ENCODE results near the gene MID2. TPM values are rescaled to one million over a fixed set of nuclear protein-coding genes. Genes with fewer than 3 reads are reported as not detected.

MID2 gene
- total and polyA plus RNA-seq, 2 donors (not counting 1 experiment from before 2014, with no cell fraction given): 11.8 to 17.5 TPM

DNA sequence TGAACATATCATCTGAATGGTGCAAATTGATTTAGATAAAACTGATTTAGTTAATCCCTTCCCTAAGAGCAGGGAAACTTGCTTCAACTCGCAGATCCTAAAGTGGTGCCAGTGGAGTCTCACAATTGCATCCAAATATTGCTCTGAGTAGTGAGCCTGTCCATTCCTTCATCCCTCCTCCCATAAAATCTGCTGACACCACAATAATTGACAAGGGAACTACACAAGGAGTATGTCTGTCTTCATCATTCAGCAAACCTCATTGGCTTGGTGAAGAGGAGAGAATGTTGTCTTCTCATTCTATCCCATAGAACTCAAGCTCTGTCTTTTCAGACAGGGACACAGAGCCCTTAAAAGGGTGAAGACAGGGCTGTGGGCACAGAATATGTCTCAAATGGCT is 4.2 kb downstream of the MID2 start:
- Histone ChIP-seq H3K36me3 (ENCODE audit: control insufficient read depth, insufficient read depth, low read length) (no peaks in the 10 kb centered on the region), H3K9ac (ENCODE audit: insufficient read depth, low read length) (no peak overlapping the region), H4K20me1 (ENCODE audit: control insufficient read depth, extremely low read depth, insufficient read depth, low read length) (no peaks in the 10 kb centered on the region), H3K4me2 (ENCODE audit: extremely low read depth, insufficient read depth, low read length) (no peak overlapping the region), H3K4me1 (ENCODE audit: control insufficient read depth, extremely low read depth, insufficient read depth, low read length) (no peaks in the 10 kb centered on the region), H3K79me2 (ENCODE audit: control insufficient read depth, insufficient read depth, low read length) (no peaks in the 10 kb centered on the region), H2AFZ (ENCODE audit: low read length) (no peak overlapping the region), H3K9me3 (ENCODE audit: control insufficient read depth, insufficient read depth, low read depth, low read length) (no peaks in the 10 kb centered on the region), H3K27me3 (ENCODE audit: control insufficient read depth, insufficient read depth, low read length) (no peaks in the 10 kb centered on the region), H3K27ac (ENCODE audit: insufficient read depth, low read length) (no peak overlapping the region), H3K4me3 (replicated peaks in 1 of 4; ENCODE audit: control extremely low read depth in 1 of 4, insufficient read depth in 1 of 4, low read depth in 3 of 4, low read length in 4 of 4) (no peak overlapping the region)
- no peak for DNase-seq (ENCODE audit: low read depth in 2 of 2)
- TF ChIP-seq, protein P1, sequence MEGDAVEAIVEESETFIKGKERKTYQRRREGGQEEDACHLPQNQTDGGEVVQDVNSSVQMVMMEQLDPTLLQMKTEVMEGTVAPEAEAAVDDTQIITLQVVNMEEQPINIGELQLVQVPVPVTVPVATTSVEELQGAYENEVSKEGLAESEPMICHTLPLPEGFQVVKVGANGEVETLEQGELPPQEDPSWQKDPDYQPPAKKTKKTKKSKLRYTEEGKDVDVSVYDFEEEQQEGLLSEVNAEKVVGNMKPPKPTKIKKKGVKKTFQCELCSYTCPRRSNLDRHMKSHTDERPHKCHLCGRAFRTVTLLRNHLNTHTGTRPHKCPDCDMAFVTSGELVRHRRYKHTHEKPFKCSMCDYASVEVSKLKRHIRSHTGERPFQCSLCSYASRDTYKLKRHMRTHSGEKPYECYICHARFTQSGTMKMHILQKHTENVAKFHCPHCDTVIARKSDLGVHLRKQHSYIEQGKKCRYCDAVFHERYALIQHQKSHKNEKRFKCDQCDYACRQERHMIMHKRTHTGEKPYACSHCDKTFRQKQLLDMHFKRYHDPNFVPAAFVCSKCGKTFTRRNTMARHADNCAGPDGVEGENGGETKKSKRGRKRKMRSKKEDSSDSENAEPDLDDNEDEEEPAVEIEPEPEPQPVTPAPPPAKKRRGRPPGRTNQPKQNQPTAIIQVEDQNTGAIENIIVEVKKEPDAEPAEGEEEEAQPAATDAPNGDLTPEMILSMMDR (conservative IDR thresholded peaks at IDR 0.05 in 1 of 2, IDR thresholded peaks at IDR 0.05 in 1 of 2; ENCODE audit: low read depth in 1 of 2, low read length in 2 of 2): no peak
- TF ChIP-seq EZH2 (IDR thresholded peaks at IDR 0.05; ENCODE audit: low read length, missing control alignments): no peak

DNA sequence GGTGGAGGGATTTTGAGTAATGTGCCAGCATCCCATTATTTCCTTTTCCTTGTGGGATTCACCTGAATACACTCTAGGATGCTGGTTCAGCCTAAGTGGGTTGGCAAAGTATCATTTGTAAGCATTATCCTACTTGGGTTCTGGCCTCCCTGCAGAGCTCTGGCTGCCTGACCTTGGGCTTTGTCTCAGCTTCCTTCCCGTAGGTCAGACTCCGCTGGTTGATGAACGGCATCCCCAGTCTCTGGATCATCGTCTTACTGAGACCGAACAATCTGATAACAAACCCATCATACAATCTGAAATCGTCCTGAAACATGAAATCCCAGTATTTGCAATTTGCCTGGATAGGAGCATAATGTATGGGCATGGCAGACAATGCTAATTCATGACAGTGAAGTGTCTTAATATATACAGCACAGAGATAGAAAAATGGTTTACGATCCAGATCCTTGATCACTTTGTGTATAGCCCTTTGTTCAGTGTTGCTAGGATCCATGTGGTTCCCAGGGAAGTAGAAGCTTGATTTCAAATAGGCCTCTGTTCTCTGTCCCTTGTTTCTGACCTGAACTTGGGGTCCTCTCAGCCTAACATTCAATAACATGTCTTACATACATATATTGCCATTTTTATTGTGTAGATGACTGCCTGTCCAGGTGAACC is 5.5 kb downstream of the MID2 start:
- no peak overlapping the region for H3K4me2 ChIP-seq (ENCODE audit: extremely low read depth, insufficient read depth, low read length)
- no peak for DNase-seq (ENCODE audit: low read depth in 2 of 2)
- H3K27me3 ChIP-seq (ENCODE audit: control insufficient read depth, insufficient read depth, low read length): no peaks in the 10 kb centered on the region
- TF ChIP-seq, protein P1 (conservative IDR thresholded peaks at IDR 0.05 in 1 of 2, IDR thresholded peaks at IDR 0.05 in 1 of 2; ENCODE audit: low read depth in 1 of 2, low read length in 2 of 2): no peak
- TF ChIP-seq EZH2 (IDR thresholded peaks at IDR 0.05; ENCODE audit: low read length, missing control alignments): no peak
- no peaks in the 10 kb centered on the region for H3K4me1 ChIP-seq (ENCODE audit: control insufficient read depth, extremely low read depth, insufficient read depth, low read length)
- no peaks in the 10 kb centered on the region for H3K9me3 ChIP-seq (ENCODE audit: control insufficient read depth, insufficient read depth, low read depth, low read length)
- no peak overlapping the region for H3K9ac ChIP-seq (ENCODE audit: insufficient read depth, low read length)
- H3K4me3 ChIP-seq (replicated peaks in 1 of 4; ENCODE audit: control extremely low read depth in 1 of 4, insufficient read depth in 1 of 4, low read depth in 3 of 4, low read length in 4 of 4): no peak overlapping the region
- H4K20me1 ChIP-seq (ENCODE audit: control insufficient read depth, extremely low read depth, insufficient read depth, low read length): no peaks in the 10 kb centered on the region
- no peaks in the 10 kb centered on the region for H3K36me3 ChIP-seq (ENCODE audit: control insufficient read depth, insufficient read depth, low read length)
- H3K79me2 ChIP-seq (ENCODE audit: control insufficient read depth, insufficient read depth, low read length): no peaks in the 10 kb centered on the region
- H2AFZ ChIP-seq (ENCODE audit: low read length): no peak overlapping the region
- H3K27ac ChIP-seq (ENCODE audit: insufficient read depth, low read length): no peak overlapping the region

DNA sequence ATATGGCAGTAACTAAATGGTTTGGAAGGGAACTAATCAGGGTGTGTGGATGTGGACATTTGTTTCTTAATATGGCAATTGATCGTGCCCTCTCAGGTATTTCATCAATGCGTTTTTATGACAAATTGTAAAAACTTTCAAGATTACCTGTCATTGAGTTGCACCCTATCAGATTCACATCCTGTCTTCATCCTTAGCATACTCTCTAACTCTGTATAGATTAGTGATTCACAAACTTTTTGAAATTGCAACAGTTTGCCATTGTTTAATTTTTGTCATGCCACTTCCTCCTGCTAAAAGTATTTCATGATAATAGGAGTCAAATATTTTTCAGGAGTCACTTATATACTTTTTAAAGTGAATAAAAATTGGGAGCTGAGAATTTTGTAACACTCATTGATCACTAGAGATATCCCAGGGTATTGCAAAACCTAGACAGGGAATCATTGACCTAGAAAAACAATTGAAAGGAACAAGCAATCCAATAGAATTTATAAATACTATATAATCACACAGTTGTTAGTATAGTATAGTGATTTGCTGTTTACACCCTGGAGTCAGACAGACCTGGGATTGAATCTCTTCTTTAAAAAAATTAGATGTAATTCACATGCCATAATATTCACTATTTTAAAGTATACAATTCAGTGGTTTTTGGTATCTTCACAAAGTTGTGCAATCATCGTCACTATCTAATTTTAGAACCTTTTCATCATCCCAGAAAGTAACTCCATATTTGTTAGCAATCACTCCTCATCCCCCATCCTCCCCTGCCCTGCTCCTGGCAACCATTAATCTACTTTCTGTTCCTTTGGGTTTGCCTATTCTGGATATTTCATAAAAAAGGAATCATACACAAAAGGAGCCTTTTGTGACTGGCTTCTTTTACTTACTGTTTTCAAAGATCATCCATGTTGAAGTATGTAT is 8.9 kb downstream of the MID2 start:
- Histone ChIP-seq H3K9me3 (ENCODE audit: control insufficient read depth, insufficient read depth, low read depth, low read length) (no peaks in the 10 kb centered on the region), H3K9ac (ENCODE audit: insufficient read depth, low read length) (no peak overlapping the region), H3K4me2 (ENCODE audit: extremely low read depth, insufficient read depth, low read length) (no peak overlapping the region), H3K79me2 (ENCODE audit: control insufficient read depth, insufficient read depth, low read length) (no peaks in the 10 kb centered on the region), H4K20me1 (ENCODE audit: control insufficient read depth, extremely low read depth, insufficient read depth, low read length) (no peaks in the 10 kb centered on the region), H3K4me3 (replicated peaks in 1 of 4; ENCODE audit: control extremely low read depth in 1 of 4, insufficient read depth in 1 of 4, low read depth in 3 of 4, low read length in 4 of 4) (no peak overlapping the region), H3K36me3 (ENCODE audit: control insufficient read depth, insufficient read depth, low read length) (no peaks in the 10 kb centered on the region), H3K4me1 (ENCODE audit: control insufficient read depth, extremely low read depth, insufficient read depth, low read length) (no peaks in the 10 kb centered on the region), H3K27me3 (ENCODE audit: control insufficient read depth, insufficient read depth, low read length) (no peaks in the 10 kb centered on the region), H3K27ac (ENCODE audit: insufficient read depth, low read length) (no peak overlapping the region), H2AFZ (ENCODE audit: low read length) (no peak overlapping the region)
- peak in 1 of 2 donors; percentile 19 for DNase-seq (ENCODE audit: low read depth in 2 of 2)
- TF ChIP-seq, protein P1 (conservative IDR thresholded peaks at IDR 0.05 in 1 of 2, IDR thresholded peaks at IDR 0.05 in 1 of 2; ENCODE audit: low read depth in 1 of 2, low read length in 2 of 2): no peak
- no peak for TF ChIP-seq EZH2 (IDR thresholded peaks at IDR 0.05; ENCODE audit: low read length, missing control alignments)

Measured in fibroblast of lung (primary cell).